GM12801 (cell line): ENCODE results near the gene ADSL.

ENCODE experiments used
- TF ChIP-seq, protein P1 (sequence below): IDR thresholded peaks from one replicate; pipeline ENCODE4 v1.5.1; 2011; ENCODE audit warnings: control low read depth; ENCODE audit not compliant: insufficient read length; ENCODE audit errors: extremely low read depth

The ADSL gene

DNA sequence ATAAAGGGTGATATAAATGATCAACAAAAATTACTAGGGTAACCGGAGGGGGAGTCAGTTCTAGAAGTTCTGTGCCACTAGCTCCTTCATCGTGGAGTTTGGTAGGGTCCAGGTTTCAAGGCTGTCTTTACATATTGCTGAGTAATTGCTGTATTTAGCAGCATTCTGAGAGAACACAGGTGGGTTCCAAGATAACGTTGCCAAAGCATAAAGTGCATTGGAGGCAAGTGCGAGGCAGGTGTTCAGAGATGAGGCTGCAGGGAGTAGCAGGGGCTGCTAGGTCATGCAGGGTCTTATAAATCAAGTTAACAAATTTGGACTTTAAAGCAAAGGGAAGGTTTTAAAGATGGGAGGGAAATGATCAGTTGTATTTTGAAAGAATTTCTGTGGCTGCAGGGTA, 41.9 kb downstream of the ADSL start:
- TF ChIP-seq, protein P1, sequence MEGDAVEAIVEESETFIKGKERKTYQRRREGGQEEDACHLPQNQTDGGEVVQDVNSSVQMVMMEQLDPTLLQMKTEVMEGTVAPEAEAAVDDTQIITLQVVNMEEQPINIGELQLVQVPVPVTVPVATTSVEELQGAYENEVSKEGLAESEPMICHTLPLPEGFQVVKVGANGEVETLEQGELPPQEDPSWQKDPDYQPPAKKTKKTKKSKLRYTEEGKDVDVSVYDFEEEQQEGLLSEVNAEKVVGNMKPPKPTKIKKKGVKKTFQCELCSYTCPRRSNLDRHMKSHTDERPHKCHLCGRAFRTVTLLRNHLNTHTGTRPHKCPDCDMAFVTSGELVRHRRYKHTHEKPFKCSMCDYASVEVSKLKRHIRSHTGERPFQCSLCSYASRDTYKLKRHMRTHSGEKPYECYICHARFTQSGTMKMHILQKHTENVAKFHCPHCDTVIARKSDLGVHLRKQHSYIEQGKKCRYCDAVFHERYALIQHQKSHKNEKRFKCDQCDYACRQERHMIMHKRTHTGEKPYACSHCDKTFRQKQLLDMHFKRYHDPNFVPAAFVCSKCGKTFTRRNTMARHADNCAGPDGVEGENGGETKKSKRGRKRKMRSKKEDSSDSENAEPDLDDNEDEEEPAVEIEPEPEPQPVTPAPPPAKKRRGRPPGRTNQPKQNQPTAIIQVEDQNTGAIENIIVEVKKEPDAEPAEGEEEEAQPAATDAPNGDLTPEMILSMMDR, result no peak

DNA sequence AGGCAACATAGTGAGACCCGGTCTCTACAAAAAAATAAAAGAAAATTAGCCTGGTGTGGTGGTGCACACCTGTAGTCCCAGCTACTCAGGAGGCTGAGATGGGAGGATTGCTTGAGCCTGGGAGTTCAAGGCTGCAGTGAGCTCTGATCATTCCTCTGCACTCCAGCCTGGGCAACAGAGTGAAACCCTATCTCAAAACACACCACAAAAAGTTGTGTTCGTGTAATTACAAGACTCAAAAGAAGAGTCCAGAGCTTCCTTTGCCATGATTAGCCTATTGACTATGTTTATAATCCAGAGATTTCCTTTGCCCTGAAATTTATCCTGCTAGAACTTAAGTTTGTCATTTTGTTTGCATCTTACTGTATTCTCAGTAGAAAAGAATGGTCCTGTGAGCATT, 45.1 kb downstream of the ADSL start:
- TF ChIP-seq, protein P1, result no peak

GRCh38 chr22:40392618-40393017, 46.3 kb downstream of the ADSL start:
- TF ChIP-seq, protein P1, result no peak

- TF ChIP-seq, protein P1, result no peak
Observed at GRCh38 chr22:40394607-40395006, 48.3 kb downstream of the ADSL start.

- TF ChIP-seq, protein P1, result no peak
Observed at GRCh38 chr22:40395607-40396006, 49.3 kb downstream of the ADSL start.

DNA sequence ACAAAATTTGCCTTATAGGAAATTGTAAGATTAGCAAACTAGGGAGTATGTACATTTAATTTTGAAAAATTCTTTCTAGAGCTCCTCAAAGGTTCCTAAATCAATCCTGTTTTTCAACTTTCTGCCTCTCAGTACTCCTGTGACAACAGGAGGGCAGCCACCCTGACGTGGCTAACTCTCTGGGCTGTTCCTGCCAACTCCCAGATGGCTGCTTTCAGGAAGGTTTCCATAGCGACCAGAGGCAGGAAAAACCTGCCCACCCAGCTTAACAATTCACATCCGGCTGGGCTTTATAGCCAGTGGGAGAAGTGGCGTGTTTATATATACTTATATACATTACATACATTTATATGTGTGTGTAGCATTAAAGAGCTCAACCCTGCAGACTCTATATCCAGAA, 50.6 kb downstream of the ADSL start:
- TF ChIP-seq, protein P1, result no peak

DNA sequence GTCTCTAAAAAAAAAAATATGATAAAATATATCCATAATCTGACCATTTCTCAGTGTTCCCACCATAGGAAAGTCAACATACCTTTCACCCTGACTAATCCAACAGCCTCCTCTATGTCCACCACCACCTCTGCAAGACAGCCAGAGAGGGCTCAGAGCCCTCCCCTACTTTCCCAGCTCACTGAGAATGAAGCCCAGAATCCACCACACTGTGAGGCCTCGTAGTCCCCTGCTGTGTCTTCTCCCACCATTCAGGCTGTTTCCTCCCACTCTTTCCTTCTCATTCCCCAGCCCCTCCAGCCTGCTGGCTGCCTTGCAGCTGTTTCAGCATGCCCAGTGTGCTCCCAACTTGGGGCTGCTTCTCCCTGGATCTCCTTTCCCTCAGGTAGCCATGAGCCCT, 51.1 kb downstream of the ADSL start:
- TF ChIP-seq, protein P1, result no peak

DNA sequence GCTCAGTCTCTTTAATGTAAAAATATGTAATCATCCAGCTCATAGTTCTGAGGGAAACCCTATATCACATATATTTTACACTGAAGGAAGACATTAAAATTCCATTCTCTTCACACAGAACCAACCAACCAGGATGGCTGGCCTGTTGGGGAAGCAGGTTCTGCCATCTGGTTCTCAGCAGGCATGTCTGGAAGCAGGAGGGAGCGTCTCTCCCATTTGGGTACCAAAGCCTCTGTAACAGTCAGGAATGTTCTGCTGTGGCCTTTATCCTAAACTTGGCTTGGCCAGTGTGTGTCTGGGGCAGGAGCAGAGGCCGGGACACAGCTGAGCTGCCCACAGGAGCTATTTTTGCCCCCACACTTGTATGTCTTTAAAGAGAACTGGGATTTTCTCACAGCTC, 53.3 kb downstream of the ADSL start:
- TF ChIP-seq, protein P1, result no peak
